ENCODE results near the gene NKX1-2. TPM values are rescaled to one million over a fixed set of nuclear protein-coding genes. Genes with fewer than 3 reads are reported as not detected.

Gene NKX1-2
- polyA plus RNA-seq, 2 of the 4 experiments (the other 2 are of a cell fraction) = 0.08 to 0.16 TPM

DNA sequence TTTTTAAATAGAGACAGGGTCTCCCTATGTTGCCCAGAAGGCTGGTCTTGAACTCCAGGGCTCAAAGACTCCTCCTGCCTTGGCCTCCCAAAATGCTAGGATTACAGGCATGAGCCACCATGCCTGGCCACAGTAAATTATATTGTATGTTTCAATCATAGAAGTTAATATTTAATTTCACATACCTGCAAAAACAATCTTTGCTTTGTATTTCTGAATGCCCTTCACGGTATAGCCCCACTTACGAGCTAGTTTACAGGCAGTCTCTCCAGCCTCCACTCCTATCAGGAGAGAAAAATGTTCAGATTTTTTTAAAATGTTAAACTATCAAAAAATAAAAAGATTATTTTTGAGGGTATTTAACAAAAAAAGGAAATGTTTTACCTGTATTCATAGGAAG is 41.5 kb downstream of the NKX1-2 start (continued):
- TF ChIP-seq RAD21 (conservative IDR thresholded peaks at IDR 0.05 in 1 of 2, IDR thresholded peaks at IDR 0.05 in 1 of 2) (no peak), POLR2AphosphoS2 (conservative IDR thresholded peaks at IDR 0.05; ENCODE audit: low read length) (no peak), NPAS2 (CRISPR knock-in tag; IDR thresholded peaks at IDR 0.05; ENCODE audit: borderline replicate concordance) (no peak), CBX2 (IDR thresholded peaks at IDR 0.05; ENCODE audit: borderline replicate concordance, low read depth) (no peak), SREBF2 (IDR thresholded peaks at IDR 0.05) (no peak)
- TF ChIP-seq, protein P1, sequence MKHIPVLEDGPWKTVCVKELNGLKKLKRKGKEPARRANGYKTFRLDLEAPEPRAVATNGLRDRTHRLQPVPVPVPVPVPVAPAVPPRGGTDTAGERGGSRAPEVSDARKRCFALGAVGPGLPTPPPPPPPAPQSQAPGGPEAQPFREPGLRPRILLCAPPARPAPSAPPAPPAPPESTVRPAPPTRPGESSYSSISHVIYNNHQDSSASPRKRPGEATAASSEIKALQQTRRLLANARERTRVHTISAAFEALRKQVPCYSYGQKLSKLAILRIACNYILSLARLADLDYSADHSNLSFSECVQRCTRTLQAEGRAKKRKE (CRISPR knock-in tag; IDR thresholded peaks at IDR 0.05; ENCODE audit: low read depth) = no peak
- TF ChIP-seq, protein P2, sequence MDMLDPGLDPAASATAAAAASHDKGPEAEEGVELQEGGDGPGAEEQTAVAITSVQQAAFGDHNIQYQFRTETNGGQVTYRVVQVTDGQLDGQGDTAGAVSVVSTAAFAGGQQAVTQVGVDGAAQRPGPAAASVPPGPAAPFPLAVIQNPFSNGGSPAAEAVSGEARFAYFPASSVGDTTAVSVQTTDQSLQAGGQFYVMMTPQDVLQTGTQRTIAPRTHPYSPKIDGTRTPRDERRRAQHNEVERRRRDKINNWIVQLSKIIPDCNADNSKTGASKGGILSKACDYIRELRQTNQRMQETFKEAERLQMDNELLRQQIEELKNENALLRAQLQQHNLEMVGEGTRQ (IDR thresholded peaks at IDR 0.05) = no peak

DNA sequence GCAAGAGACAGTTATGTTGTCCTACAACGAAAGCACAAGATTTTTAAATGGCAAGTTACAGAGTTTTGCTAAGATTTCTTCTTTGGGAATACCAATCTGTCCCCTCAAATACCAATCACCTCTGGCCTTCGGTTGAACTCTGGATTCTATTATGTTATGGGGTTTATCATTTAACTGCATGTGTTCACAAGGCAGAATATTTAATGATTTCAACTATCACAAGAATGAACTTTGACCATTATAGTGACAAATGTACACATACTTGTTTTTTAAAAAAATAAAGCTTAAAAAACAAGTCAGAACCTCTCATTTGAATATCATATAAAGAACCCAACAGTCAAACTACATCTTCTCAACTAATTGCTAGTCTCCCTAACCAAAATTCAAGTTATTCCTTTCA is 42.4 kb downstream of the NKX1-2 start:
- no peak overlapping the region for H3K27ac ChIP-seq
- ChIA-PET POLR2A (interaction anchor here (0.7 kb wide), 1 partner anchor 413 kb away, joined by 3 read pairs; no protein-coding TSS in a partner anchor), CTCF (interaction anchor here (0.9 to 5.0 kb wide), 3 partner anchors 20 to 412 kb away, joined by 3 to 68 read pairs (median 3); no protein-coding TSS in a partner anchor)
- no peak for TF ChIP-seq EHMT2 (IDR thresholded peaks at IDR 0.05; ENCODE audit: low read depth)
- H3K4me3 ChIP-seq = no peak overlapping the region
- ATAC-seq = no peak
- no peaks in the 10 kb centered on the region for H3K4me1 ChIP-seq
- no peak for DNase-seq (ENCODE audit: low read depth in 1 of 2, low spot score in 1 of 2)
- no peaks in the 10 kb centered on the region for H3K9me3 ChIP-seq
- no peak for FAIRE-seq
- WGBS (ENCODE audit: missing lambda C conversion rate) = 85% methylated on average over 2 of the region's 2 CpGs
- no peak overlapping the region for H3K4me2 ChIP-seq

DNA sequence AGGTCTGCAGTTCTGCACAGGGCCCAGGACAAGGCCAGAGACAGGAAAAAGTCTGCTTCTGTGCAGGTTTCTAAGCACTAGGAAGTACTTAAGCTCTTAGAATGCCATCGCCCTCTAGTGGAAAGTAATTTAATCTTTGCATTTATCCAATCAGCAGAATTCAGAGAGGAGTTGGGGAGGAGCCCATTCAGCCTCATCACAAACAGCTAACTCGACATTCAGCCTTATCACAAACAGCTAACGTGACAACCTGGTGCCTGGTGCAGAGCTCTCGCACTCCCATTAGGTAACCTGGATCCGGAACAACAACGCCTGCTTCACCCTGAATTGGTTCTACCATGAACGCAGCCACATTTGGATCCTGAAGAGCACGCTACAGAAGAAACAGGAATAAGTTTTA is 46.3 kb downstream of the NKX1-2 start:
- WGBS (ENCODE audit: missing lambda C conversion rate) = 47% methylated on average over 8 of the region's 8 CpGs
- no peaks in the 10 kb centered on the region for H3K4me1 ChIP-seq
- ATAC-seq = peak; percentile 100
- no peaks in the 10 kb centered on the region for H3K9me3 ChIP-seq
- FAIRE-seq = peak; percentile 94
- POLR2A ChIA-PET = interaction anchor here (0.7 to 1.4 kb wide), 4 partner anchors 15 to 409 kb away, joined by 3 to 25 read pairs (median 6); partner anchors contain the start of genes LHPP and OAT
- no peak overlapping the region for H3K27ac ChIP-seq
- CTCF ChIA-PET = interaction anchor here (0.7 to 5.0 kb wide), 21 partner anchors 10 to 825 kb away, joined by 3 to 68 read pairs (median 3); partner anchors contain the start of gene OAT
- no peak overlapping the region for H3K4me2 ChIP-seq
- peak; percentile 67 to 86 for DNase-seq (ENCODE audit: low read depth in 1 of 2, low spot score in 1 of 2)
- H3K4me3 ChIP-seq = no peak overlapping the region
- TF ChIP-seq, protein P3, sequence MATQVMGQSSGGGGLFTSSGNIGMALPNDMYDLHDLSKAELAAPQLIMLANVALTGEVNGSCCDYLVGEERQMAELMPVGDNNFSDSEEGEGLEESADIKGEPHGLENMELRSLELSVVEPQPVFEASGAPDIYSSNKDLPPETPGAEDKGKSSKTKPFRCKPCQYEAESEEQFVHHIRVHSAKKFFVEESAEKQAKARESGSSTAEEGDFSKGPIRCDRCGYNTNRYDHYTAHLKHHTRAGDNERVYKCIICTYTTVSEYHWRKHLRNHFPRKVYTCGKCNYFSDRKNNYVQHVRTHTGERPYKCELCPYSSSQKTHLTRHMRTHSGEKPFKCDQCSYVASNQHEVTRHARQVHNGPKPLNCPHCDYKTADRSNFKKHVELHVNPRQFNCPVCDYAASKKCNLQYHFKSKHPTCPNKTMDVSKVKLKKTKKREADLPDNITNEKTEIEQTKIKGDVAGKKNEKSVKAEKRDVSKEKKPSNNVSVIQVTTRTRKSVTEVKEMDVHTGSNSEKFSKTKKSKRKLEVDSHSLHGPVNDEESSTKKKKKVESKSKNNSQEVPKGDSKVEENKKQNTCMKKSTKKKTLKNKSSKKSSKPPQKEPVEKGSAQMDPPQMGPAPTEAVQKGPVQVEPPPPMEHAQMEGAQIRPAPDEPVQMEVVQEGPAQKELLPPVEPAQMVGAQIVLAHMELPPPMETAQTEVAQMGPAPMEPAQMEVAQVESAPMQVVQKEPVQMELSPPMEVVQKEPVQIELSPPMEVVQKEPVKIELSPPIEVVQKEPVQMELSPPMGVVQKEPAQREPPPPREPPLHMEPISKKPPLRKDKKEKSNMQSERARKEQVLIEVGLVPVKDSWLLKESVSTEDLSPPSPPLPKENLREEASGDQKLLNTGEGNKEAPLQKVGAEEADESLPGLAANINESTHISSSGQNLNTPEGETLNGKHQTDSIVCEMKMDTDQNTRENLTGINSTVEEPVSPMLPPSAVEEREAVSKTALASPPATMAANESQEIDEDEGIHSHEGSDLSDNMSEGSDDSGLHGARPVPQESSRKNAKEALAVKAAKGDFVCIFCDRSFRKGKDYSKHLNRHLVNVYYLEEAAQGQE (IDR thresholded peaks at IDR 0.05) = no peak
- no peak for TF ChIP-seq KDM5A (IDR thresholded peaks at IDR 0.05)
- no peak for TF ChIP-seq CBX2 (IDR thresholded peaks at IDR 0.05; ENCODE audit: borderline replicate concordance, low read depth)
- TF ChIP-seq JUN (IDR thresholded peaks at IDR 0.05) = no peak
- peak; percentile 92 for TF ChIP-seq MAFK (IDR thresholded peaks at IDR 0.05; ENCODE audit: partially characterized antibody)
- TF ChIP-seq FOXS1 (CRISPR knock-in tag; IDR thresholded peaks at IDR 0.05) = no peak
- TF ChIP-seq ZC3H11A (IDR thresholded peaks at IDR 0.05) = no peak
- TF ChIP-seq NFE2L2 (conservative IDR thresholded peaks at IDR 0.05; ENCODE audit: low read length) = no peak
- TF ChIP-seq EHF (CRISPR knock-in tag; IDR thresholded peaks at IDR 0.05) = no peak
- no peak for TF ChIP-seq CBX8 (IDR thresholded peaks at IDR 0.05)
- TF ChIP-seq POLR2A (IDR thresholded peaks at IDR 0.05; ENCODE audit: low read length) = no peak
- no peak for TF ChIP-seq ZSCAN20 (CRISPR knock-in tag; IDR thresholded peaks at IDR 0.05)
- no peak for TF ChIP-seq TP53 (CRISPR knock-in tag; IDR thresholded peaks at IDR 0.05)
- TF ChIP-seq, protein P4, sequence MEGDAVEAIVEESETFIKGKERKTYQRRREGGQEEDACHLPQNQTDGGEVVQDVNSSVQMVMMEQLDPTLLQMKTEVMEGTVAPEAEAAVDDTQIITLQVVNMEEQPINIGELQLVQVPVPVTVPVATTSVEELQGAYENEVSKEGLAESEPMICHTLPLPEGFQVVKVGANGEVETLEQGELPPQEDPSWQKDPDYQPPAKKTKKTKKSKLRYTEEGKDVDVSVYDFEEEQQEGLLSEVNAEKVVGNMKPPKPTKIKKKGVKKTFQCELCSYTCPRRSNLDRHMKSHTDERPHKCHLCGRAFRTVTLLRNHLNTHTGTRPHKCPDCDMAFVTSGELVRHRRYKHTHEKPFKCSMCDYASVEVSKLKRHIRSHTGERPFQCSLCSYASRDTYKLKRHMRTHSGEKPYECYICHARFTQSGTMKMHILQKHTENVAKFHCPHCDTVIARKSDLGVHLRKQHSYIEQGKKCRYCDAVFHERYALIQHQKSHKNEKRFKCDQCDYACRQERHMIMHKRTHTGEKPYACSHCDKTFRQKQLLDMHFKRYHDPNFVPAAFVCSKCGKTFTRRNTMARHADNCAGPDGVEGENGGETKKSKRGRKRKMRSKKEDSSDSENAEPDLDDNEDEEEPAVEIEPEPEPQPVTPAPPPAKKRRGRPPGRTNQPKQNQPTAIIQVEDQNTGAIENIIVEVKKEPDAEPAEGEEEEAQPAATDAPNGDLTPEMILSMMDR (IDR thresholded peaks at IDR 0.05) = peak; percentile 66
- TF ChIP-seq RAD21 (conservative IDR thresholded peaks at IDR 0.05 in 1 of 2, IDR thresholded peaks at IDR 0.05 in 1 of 2) = peak; percentile 54 to 66; a peak in 3 of 5 replicates
- no peak for TF ChIP-seq EP300 (IDR thresholded peaks at IDR 0.05)
- no peak for TF ChIP-seq ZNF302 (CRISPR knock-in tag; IDR thresholded peaks at IDR 0.05)
- no peak for TF ChIP-seq ESRRA (IDR thresholded peaks at IDR 0.05; ENCODE audit: borderline replicate concordance, low read length)
- TF ChIP-seq, protein P5, sequence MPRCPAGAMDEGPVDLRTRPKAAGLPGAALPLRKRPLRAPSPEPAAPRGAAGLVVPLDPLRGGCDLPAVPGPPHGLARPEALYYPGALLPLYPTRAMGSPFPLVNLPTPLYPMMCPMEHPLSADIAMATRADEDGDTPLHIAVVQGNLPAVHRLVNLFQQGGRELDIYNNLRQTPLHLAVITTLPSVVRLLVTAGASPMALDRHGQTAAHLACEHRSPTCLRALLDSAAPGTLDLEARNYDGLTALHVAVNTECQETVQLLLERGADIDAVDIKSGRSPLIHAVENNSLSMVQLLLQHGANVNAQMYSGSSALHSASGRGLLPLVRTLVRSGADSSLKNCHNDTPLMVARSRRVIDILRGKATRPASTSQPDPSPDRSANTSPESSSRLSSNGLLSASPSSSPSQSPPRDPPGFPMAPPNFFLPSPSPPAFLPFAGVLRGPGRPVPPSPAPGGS (IDR thresholded peaks at IDR 0.05) = no peak
- no peak for TF ChIP-seq SREBF2 (IDR thresholded peaks at IDR 0.05)
- TF ChIP-seq JUNB (IDR thresholded peaks at IDR 0.05) = no peak
- no peak for TF ChIP-seq CHD2 (IDR thresholded peaks at IDR 0.05; ENCODE audit: low read length, partially characterized antibody)
